Tibial artery (tissue), 4 donors: ENCODE measurements around the gene CAPZB.
"Not testable (repeated sequence)": the region's sequence is repeated elsewhere in the genome, so short reads cannot be mapped to it uniquely, and the experiment has no call there.

ENCODE experiments used
- DNase-seq, 2 donors: peaks; one replicate each; pipeline ENCODE4 v3.0.0-alpha.2; 2019
- H3K27ac ChIP-seq, 2 donors: fragments of 200-600 bp; sonication (generic) in 1 of 2; 1 replicate in 1 of 2; 2 replicates in 1 of 2; pipeline ENCODE4 v1.5.1; 2018 to 2019; ENCODE audit warnings: mild to moderate bottlenecking in 1 of 2
- H3K27me3 ChIP-seq, 2 donors: fragments of 200-600 bp; sonication (generic) in 1 of 2; one replicate each; pipeline versions ENCODE4 v1.5.1 to v1.6.0; 2016 to 2019
- H3K36me3 ChIP-seq, 3 donors: fragments of 200-600 bp; sonication (generic) in 2 of 3; one replicate each; pipeline ENCODE4 v1.5.1; 2016 to 2019; ENCODE audit warnings: mild to moderate bottlenecking in 2 of 3
- H3K4me1 ChIP-seq, 4 donors: fragments of 200-600 bp; sonication (generic) in 2 of 4; 1 replicate in 3 of 4; 2 replicates in 1 of 4; pipeline ENCODE4 v1.5.1; 2016 to 2019
- H3K4me3 ChIP-seq, 2 donors: fragments of 200-600 bp; sonication (generic) in 1 of 2; 1 replicate in 1 of 2; 2 replicates in 1 of 2; pipeline ENCODE4 v1.5.1; 2018 to 2019; ENCODE audit warnings: mild to moderate bottlenecking in 2 of 2
- H3K9me3 ChIP-seq, 3 donors: fragments of 200-600 bp; sonication (generic) in 1 of 3; one replicate each; pipeline ENCODE4 v1.5.1; 2016 to 2019
- intact Hi-C: fragments of 100-400 bp; cut with DNase I; formaldehyde crosslinking; loops from one replicate; pipeline ENCODE4 v1.15.0; 2023; ENCODE audit warnings: low total_unique reads
- TF ChIP-seq, protein P1 (sequence below), 2 experiments: fragments of 200-600 bp in 1 of 2; fragments of 450-650 bp in 1 of 2; IDR thresholded peaks; one replicate each; pipeline ENCODE4 v1.5.1; 2017 to 2019; ENCODE audit warnings: antibody characterized with exemption in 2 of 2, mild to moderate bottlenecking in 1 of 2, moderate library complexity in 1 of 2

The CAPZB gene

DNA sequence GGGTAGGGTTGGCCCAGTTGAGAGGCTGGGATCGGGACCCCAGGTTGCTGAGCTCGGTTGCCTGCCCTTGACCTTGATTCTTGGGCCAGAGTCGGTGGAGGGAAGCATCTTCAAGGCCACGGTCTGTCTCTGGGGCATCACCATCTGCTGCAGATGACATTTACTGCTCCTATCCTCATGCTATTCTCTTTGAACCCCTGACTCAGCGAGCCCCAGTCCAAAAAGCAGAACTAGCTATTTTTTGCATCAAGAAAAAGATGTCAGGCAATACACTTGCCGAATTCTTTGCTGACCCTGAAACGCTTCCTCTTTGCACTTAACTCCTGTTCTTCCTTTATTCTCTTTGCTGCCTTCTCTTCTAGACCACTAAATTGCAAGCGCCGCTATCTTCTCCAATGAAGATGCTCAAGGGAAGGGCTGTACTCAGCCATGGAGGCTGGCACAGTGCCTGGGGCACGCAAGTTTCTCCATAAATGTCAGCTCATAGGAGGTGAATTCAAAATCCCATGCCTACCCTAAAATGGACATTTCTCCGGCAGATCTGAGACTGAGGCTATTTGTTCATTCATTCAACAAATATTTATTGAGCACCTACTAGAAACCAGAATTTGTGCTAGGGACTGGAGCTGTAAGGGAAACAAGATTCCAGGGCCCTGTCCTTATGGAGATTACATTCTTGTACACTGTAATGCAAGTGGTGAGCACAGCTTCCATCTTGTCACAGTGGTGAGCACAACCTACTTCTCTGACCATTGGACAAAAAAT is 20.5 kb upstream of the CAPZB start:
- intact Hi-C loops: loop anchor here (5.0 to 10.0 kb wide), 2 partner anchors 109 to 634 kb away; no protein-coding TSS in a partner anchor
- DNase-seq: peak in 1 of 2 donors; percentile 44
- peak overlapping the region; percentile 58 to 62 for H3K27ac ChIP-seq
- TF ChIP-seq, protein P1, sequence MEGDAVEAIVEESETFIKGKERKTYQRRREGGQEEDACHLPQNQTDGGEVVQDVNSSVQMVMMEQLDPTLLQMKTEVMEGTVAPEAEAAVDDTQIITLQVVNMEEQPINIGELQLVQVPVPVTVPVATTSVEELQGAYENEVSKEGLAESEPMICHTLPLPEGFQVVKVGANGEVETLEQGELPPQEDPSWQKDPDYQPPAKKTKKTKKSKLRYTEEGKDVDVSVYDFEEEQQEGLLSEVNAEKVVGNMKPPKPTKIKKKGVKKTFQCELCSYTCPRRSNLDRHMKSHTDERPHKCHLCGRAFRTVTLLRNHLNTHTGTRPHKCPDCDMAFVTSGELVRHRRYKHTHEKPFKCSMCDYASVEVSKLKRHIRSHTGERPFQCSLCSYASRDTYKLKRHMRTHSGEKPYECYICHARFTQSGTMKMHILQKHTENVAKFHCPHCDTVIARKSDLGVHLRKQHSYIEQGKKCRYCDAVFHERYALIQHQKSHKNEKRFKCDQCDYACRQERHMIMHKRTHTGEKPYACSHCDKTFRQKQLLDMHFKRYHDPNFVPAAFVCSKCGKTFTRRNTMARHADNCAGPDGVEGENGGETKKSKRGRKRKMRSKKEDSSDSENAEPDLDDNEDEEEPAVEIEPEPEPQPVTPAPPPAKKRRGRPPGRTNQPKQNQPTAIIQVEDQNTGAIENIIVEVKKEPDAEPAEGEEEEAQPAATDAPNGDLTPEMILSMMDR (IDR thresholded peaks at IDR 0.05): no peak
- no peaks in the 10 kb centered on the region for H3K27me3 ChIP-seq
- no peaks in the 10 kb centered on the region for H3K36me3 ChIP-seq
- H3K9me3 ChIP-seq: no peaks in the 10 kb centered on the region
- H3K4me3 ChIP-seq: no peak overlapping the region
- H3K4me1 ChIP-seq: peaks cover 0 to 9% (median 4%) of the 10 kb centered on the region in 4 donors

DNA sequence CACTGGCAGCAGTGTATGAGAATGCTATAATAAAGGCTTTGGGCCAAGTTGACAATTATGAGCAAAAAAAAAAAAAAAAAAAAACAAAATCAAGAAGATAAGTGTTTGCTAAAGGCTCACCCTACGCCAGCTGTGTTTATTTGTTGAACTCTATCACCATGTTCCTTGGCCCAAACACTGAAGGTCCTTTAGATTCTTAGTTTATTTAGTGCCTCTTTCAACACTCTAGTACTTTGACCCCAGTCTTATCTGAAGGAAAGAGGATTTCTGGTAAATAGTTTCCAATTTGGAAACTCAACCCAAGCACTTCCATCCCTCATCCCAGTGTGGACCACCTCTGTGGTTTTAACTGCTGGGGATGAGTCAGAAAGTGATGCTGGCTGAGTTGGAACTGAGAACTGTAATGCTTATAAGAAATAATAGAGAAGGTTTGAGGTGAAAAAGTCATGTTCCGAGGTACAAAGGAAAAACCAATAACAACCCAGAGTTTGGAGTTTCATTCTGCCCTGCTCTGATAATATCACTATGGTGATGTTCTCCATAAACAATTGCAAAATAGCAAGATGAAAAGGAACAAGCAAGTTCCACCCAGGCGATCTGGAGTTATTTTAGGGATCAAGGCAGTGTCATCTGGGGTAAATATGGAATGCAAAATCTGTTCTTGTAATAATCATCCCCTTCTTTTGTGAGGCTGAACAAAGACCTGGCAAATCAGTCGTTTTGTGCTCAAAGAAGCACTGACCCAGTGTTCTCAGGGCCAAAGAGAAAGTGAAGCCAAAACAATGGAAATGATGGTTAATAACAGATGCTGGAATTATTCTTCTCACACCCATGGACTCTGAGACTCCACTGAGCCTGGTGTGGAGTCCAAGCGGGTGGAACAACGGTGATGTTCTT is 19.7 kb upstream of the CAPZB start:
- TF ChIP-seq, protein P1 (IDR thresholded peaks at IDR 0.05): no peak
- DNase-seq: peak in 1 of 2 donors; percentile 78
- H3K27ac ChIP-seq: peak overlapping the region; percentile 58 to 62
- H3K27me3 ChIP-seq: no peaks in the 10 kb centered on the region
- intact Hi-C loops: loop anchor here (5.0 to 10.0 kb wide), 2 partner anchors 110 to 633 kb away; no protein-coding TSS in a partner anchor
- no peak overlapping the region for H3K4me3 ChIP-seq
- H3K9me3 ChIP-seq: no peaks in the 10 kb centered on the region
- peaks cover 0 to 9% (median 4%) of the 10 kb centered on the region in 4 donors for H3K4me1 ChIP-seq
- H3K36me3 ChIP-seq: no peaks in the 10 kb centered on the region

DNA sequence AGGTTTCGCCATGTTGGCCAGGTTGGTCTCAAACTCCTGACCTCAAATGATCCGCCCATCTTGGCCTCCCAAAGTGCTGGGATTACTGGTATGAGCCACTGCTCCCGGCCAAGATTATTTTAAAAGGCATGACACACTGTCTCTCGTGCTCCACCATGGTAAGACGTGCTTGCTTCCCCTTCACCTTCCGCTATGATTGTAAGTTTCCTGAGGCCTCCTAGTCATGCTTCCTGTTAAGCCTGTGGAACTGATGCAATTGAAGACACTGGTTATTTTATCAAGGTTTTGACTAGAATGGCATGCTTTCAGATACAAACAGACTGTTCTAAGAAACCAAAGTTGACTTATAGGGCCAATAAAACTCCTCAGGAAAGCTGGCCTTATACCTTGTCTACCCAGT is 16.9 kb upstream of the CAPZB start:
- not testable (repeated sequence) for H3K4me1 ChIP-seq

DNA sequence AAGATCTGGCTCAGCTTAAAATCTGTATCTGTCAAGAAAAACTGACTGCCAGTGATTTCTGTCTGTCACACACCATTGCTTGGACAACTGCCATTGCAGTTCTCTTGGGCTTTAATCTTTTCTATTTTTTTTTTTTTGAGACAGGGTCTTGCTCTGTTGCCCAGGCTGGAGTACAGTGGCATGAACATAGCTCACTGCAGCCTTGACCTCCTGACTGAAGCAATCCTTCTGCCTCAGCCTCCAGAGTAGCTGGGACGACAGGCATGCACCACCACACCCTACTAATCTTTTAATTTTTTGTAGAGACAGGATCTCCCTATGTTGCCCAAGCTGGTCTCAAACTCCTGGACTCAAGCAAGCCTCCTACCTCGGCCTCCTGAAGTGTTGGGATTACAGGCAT is 14.5 kb upstream of the CAPZB start:
- H3K27me3 ChIP-seq, DNase-seq, H3K36me3 ChIP-seq, H3K27ac ChIP-seq, H3K9me3 ChIP-seq, H3K4me1 ChIP-seq, H3K4me3 ChIP-seq: not testable (repeated sequence)
- intact Hi-C loops: loop anchor here (10.0 kb wide), 2 partner anchors 85 to 115 kb away; no protein-coding TSS in a partner anchor

More for the DNA sequence above, 16.9 kb upstream of the CAPZB start:
- DNase-seq, H3K9me3 ChIP-seq, H3K27ac ChIP-seq, H3K4me3 ChIP-seq, H3K36me3 ChIP-seq, H3K27me3 ChIP-seq: not testable (repeated sequence)
- intact Hi-C loops: loop anchor here (10.0 kb wide), 1 partner anchor 113 kb away; no protein-coding TSS in a partner anchor

DNA sequence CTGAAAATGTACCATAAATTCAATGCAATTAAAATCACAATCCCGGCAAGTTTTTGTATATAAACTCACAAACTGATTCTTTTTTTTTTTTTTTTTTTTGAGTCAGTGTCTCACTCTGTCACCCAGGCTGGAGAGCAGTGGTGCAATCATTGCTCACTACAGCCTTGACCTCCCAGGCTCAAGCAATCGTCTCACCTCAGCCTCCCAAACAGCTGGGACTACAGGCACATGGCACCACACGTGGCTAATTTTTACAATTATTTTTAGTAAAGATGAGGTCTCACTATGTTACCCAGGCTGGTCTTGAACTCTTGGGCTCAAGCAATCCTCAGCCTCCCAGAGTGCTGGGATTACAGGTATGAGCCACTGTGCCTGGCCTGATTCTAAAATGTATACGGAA is 12.1 kb upstream of the CAPZB start:
- H3K4me1 ChIP-seq, DNase-seq, H3K4me3 ChIP-seq, H3K27ac ChIP-seq, H3K36me3 ChIP-seq, H3K27me3 ChIP-seq, H3K9me3 ChIP-seq: not testable (repeated sequence)
- intact Hi-C loops: loop anchor here (10.0 kb wide), 1 partner anchor 87 kb away; no protein-coding TSS in a partner anchor

DNA sequence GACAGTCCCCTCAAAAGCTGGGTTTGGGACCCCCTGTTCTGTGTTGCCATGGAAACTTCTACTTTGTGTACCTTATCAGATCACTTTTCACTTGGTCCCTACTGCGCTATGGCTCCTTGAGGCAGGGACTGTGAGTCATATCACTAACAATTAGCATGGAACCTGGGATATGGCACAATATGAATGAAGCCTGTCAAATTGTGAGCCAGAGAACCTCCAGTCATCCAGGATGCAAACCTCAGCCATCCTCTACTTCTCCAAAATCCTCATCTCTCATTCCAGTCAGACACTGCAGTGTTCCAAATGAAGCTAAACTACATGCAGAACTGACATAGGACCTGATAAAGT is 11.2 kb upstream of the CAPZB start:
- Histone ChIP-seq H3K27ac (peak overlapping the region in 1 of 2 donors; percentile 12), H3K36me3 (no peaks in the 10 kb centered on the region), H3K4me3 (no peak overlapping the region), H3K27me3 (no peaks in the 10 kb centered on the region), H3K9me3 (no peaks in the 10 kb centered on the region), H3K4me1 (peaks cover 0 to 8% (median 7%) of the 10 kb centered on the region in 4 donors)
- TF ChIP-seq, protein P1 (IDR thresholded peaks at IDR 0.05): no peak
- no peak for DNase-seq
- intact Hi-C loops: loop anchor here (10.0 kb wide), 1 partner anchor 88 kb away; no protein-coding TSS in a partner anchor
